ENCODE results near the gene LCN12. TPM values are rescaled to one million over a fixed set of nuclear protein-coding genes. Genes with fewer than 3 reads are reported as not detected.

LCN12 gene
- total RNA-seq, 1 experiment from 2014 or later: not detected

GRCh38 chr9:136971746-136972145 lies 19.7 kb downstream of the LCN12 start:
- BruUV-seq (replicated peaks): no TSS peak
- TF ChIP-seq CTCF (conservative IDR thresholded peaks at IDR 0.05; ENCODE audit: low read depth, low read length): no peak
- no peak for TF ChIP-seq EZH2 (IDR thresholded peaks at IDR 0.05; ENCODE audit: borderline replicate concordance, low read depth, low read length, poor library complexity, severe bottlenecking)
- H3K36me3 ChIP-seq (ENCODE audit: insufficient read depth, low read length, poor library complexity, severe bottlenecking): no peaks in the 10 kb centered on the region
- no peaks in the 10 kb centered on the region for H3K4me1 ChIP-seq (ENCODE audit: insufficient read depth, low read length, poor library complexity, severe bottlenecking)
- no peak overlapping the region for H3K27ac ChIP-seq (ENCODE audit: low read depth, low read length, poor library complexity, severe bottlenecking)
- intact Hi-C loops (cut with micrococcal nuclease; ENCODE audit: unreplicated experiment): no loop called here
- ChIA-PET CTCF (no interaction called here), POLR2A (ENCODE audit: low non-redundant PET) (no interaction called here)
- no peak for DNase-seq (ENCODE audit: low spot score)
- no peaks in the 10 kb centered on the region for H3K27me3 ChIP-seq (replicated peaks; ENCODE audit: insufficient read depth, low read depth, low read length, poor library complexity)
- H3K4me3 ChIP-seq (ENCODE audit: low read depth, low read length, poor library complexity, severe bottlenecking): no peak overlapping the region
- no peaks in the 10 kb centered on the region for H3K9me3 ChIP-seq (ENCODE audit: low read depth, low read length, poor library complexity, severe bottlenecking)

GRCh38 chr9:136972335-136972734 lies 20.3 kb downstream of the LCN12 start:
- ChIA-PET CTCF (no interaction called here), POLR2A (ENCODE audit: low non-redundant PET) (no interaction called here)
- Histone ChIP-seq H3K27me3 (replicated peaks; ENCODE audit: insufficient read depth, low read depth, low read length, poor library complexity) (no peaks in the 10 kb centered on the region), H3K9me3 (ENCODE audit: low read depth, low read length, poor library complexity, severe bottlenecking) (no peaks in the 10 kb centered on the region), H3K4me1 (ENCODE audit: insufficient read depth, low read length, poor library complexity, severe bottlenecking) (no peaks in the 10 kb centered on the region), H3K4me3 (ENCODE audit: low read depth, low read length, poor library complexity, severe bottlenecking) (no peak overlapping the region), H3K36me3 (ENCODE audit: insufficient read depth, low read length, poor library complexity, severe bottlenecking) (no peaks in the 10 kb centered on the region), H3K27ac (ENCODE audit: low read depth, low read length, poor library complexity, severe bottlenecking) (no peak overlapping the region)
- no TSS peak for BruUV-seq (replicated peaks)
- intact Hi-C loops (cut with micrococcal nuclease; ENCODE audit: unreplicated experiment): no loop called here
- DNase-seq (ENCODE audit: low spot score): no peak
- TF ChIP-seq CTCF (conservative IDR thresholded peaks at IDR 0.05; ENCODE audit: low read depth, low read length) (no peak), EZH2 (IDR thresholded peaks at IDR 0.05; ENCODE audit: borderline replicate concordance, low read depth, low read length, poor library complexity, severe bottlenecking) (no peak)

- Histone ChIP-seq H3K27ac (ENCODE audit: low read depth, low read length, poor library complexity, severe bottlenecking) (no peak overlapping the region), H3K36me3 (ENCODE audit: insufficient read depth, low read length, poor library complexity, severe bottlenecking) (no peaks in the 10 kb centered on the region), H3K27me3 (replicated peaks; ENCODE audit: insufficient read depth, low read depth, low read length, poor library complexity) (no peaks in the 10 kb centered on the region), H3K4me1 (ENCODE audit: insufficient read depth, low read length, poor library complexity, severe bottlenecking) (no peaks in the 10 kb centered on the region), H3K4me3 (ENCODE audit: low read depth, low read length, poor library complexity, severe bottlenecking) (no peak overlapping the region), H3K9me3 (ENCODE audit: low read depth, low read length, poor library complexity, severe bottlenecking) (no peaks in the 10 kb centered on the region)
- BruUV-seq (replicated peaks): no TSS peak
- intact Hi-C loops (cut with micrococcal nuclease; ENCODE audit: unreplicated experiment): no loop called here
- CTCF ChIA-PET: no interaction called here
- no peak for TF ChIP-seq CTCF (conservative IDR thresholded peaks at IDR 0.05; ENCODE audit: low read depth, low read length)
- no peak for TF ChIP-seq EZH2 (IDR thresholded peaks at IDR 0.05; ENCODE audit: borderline replicate concordance, low read depth, low read length, poor library complexity, severe bottlenecking)
- no peak for DNase-seq (ENCODE audit: low spot score)
- POLR2A ChIA-PET (ENCODE audit: low non-redundant PET): no interaction called here
Measured at GRCh38 chr9:136972743-136973142, 20.7 kb downstream of the LCN12 start.

All from A673 (cell line).